ENCODE data around the gene MSH2. TPM values are rescaled to one million over a fixed set of nuclear protein-coding genes. Genes with fewer than 3 reads are reported as not detected.

The MSH2 gene
- total RNA-seq, 1 donor from 2014 or later: 81.9 TPM

DNA sequence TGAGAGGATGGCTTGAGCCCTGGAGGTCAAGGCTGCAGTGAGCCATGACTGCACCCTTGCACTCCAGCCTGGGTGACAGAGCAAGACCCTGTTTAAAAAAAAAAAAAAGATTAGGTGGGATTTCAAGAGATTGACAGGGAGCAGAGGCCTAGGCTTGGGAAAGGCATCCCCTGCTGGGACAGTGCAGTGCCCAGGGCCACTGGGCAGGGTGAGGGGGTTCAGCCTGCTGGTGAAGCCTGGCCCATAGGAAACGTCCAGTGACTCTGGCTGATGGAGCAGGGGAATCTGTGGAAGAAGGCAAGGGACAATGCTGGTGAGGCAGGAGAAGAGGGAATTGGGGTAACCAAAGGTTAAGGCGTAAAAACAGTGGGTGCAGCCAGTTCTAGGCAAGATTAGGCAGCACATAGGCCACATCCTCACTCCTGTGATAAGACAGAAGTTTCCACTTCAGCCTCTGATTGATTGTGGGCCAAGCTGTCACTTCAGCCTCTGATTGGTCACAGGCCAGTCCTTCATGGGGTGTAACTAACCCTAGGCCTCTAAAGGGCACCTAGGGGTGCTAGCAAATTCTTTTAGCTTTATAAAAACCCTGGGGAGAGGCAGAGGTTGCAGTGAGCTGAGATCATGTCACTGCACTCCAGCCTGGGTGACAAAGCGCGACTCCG lies 128.6 kb downstream of the MSH2 start:
- no peak overlapping the region for H3K4me3 Mint-ChIP-seq
- H3K27ac Mint-ChIP-seq (ENCODE audit: unreplicated experiment): peak overlapping the region; percentile 12
- no peak for DNase-seq (ENCODE audit: low read depth, low spot score)
- no peaks in the 10 kb centered on the region for H3K9me3 Mint-ChIP-seq
- H3K27me3 Mint-ChIP-seq (ENCODE audit: low read depth): no peaks in the 10 kb centered on the region
- peaks cover 19% of the 10 kb centered on the region for H3K4me1 Mint-ChIP-seq
- TF ChIP-seq, protein P1, sequence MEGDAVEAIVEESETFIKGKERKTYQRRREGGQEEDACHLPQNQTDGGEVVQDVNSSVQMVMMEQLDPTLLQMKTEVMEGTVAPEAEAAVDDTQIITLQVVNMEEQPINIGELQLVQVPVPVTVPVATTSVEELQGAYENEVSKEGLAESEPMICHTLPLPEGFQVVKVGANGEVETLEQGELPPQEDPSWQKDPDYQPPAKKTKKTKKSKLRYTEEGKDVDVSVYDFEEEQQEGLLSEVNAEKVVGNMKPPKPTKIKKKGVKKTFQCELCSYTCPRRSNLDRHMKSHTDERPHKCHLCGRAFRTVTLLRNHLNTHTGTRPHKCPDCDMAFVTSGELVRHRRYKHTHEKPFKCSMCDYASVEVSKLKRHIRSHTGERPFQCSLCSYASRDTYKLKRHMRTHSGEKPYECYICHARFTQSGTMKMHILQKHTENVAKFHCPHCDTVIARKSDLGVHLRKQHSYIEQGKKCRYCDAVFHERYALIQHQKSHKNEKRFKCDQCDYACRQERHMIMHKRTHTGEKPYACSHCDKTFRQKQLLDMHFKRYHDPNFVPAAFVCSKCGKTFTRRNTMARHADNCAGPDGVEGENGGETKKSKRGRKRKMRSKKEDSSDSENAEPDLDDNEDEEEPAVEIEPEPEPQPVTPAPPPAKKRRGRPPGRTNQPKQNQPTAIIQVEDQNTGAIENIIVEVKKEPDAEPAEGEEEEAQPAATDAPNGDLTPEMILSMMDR (conservative IDR thresholded peaks at IDR 0.05): no peak
- H3K36me3 Mint-ChIP-seq (ENCODE audit: low read depth): no peaks in the 10 kb centered on the region

Small RNA genes lying within 50 kb of the gene (microRNA-seq; reads per million reads assigned to microRNA genes)
- gene MIR559: not detected

Other genes starting within 250 kb of the MSH2 start
- 0.26 and 0.34 TPM in 2 replicates for gene STPG4, start 247.8 kb upstream of the MSH2 start, total RNA-seq
- 510 and 519 TPM in 2 replicates for gene CALM2, start 226.6 kb upstream of the MSH2 start, total RNA-seq
- 4.5 and 7.6 TPM in 2 replicates for gene EPCAM, start 33.8 kb upstream of the MSH2 start, total RNA-seq
- 0.05 and 0.19 TPM in 2 replicates for gene KCNK12, start 167.8 kb downstream of the MSH2 start, total RNA-seq

Measured in neural crest cell (in vitro differentiated cells).